A172 (cell line): ENCODE data around the gene RNF150. TPM values are rescaled to one million over a fixed set of nuclear protein-coding genes. Genes with fewer than 3 reads are reported as not detected.

Experiments
- DNase-seq: peaks from one replicate; pipeline ENCODE4 v3.0.0-alpha.2; 2015; ENCODE audit warnings: low spot score
- total RNA-seq: library from RNA; depleted of rRNA; stranded (reverse); fragments of >200 nt; shearing (Covaris generic); gene quantifications from 2 replicates; pipeline ENCODE4 v1.2.3, GENCODE V29; 2014

RNF150 gene
- total RNA-seq, 1 experiment from 2014 or later, result 6.4 TPM

- DNase-seq, result no peak
Measured at GRCh38 chr4:140865253-140866217, 267.7 kb downstream of the RNF150 start.

GRCh38 chr4:140863197-140863596 lies 270.1 kb downstream of the RNF150 start:
- no peak for DNase-seq

GRCh38 chr4:140862177-140862442 lies 271.2 kb downstream of the RNF150 start:
- DNase-seq, result no peak

- peak; percentile 74 for DNase-seq
Measured at GRCh38 chr4:140861359-140862176, 271.7 kb downstream of the RNF150 start.

- no peak for DNase-seq
Measured at GRCh38 chr4:140858897-140859296, 274.4 kb downstream of the RNF150 start.

- DNase-seq, result peak; percentile 46
Measured at GRCh38 chr4:140857111-140857510, 276.2 kb downstream of the RNF150 start.

- DNase-seq, result peak; percentile 81
Measured at GRCh38 chr4:140856621-140857062, 276.6 kb downstream of the RNF150 start.

GRCh38 chr4:140854168-140854567 lies 279.1 kb downstream of the RNF150 start:
- no peak for DNase-seq

GRCh38 chr4:140851804-140852203 lies 281.5 kb downstream of the RNF150 start:
- DNase-seq, result no peak

- DNase-seq, result peak; percentile 30
Measured at GRCh38 chr4:140851032-140851636, 282.1 kb downstream of the RNF150 start.

- no peak for DNase-seq
Measured at GRCh38 chr4:140849526-140849925, 283.7 kb downstream of the RNF150 start.

GRCh38 chr4:140846736-140847135 lies 286.5 kb downstream of the RNF150 start:
- no peak for DNase-seq

GRCh38 chr4:140844061-140844460 lies 289.2 kb downstream of the RNF150 start:
- DNase-seq, result no peak

GRCh38 chr4:140841186-140841585 lies 292.1 kb downstream of the RNF150 start:
- no peak for DNase-seq

- DNase-seq, result no peak
Measured at GRCh38 chr4:140839888-140840790, 293.1 kb downstream of the RNF150 start.

GRCh38 chr4:140839406-140839805 lies 293.9 kb downstream of the RNF150 start:
- no peak for DNase-seq

GRCh38 chr4:140837736-140838135 lies 295.5 kb downstream of the RNF150 start:
- DNase-seq, result no peak

- DNase-seq, result no peak
Measured at GRCh38 chr4:140834839-140835495, 298.3 kb downstream of the RNF150 start.

- DNase-seq, result no peak
Measured at GRCh38 chr4:140833280-140833679, 300.0 kb downstream of the RNF150 start.

- DNase-seq, result no peak
Measured at GRCh38 chr4:140829825-140830224, 303.4 kb downstream of the RNF150 start.

GRCh38 chr4:140826701-140827027 lies 306.6 kb downstream of the RNF150 start:
- DNase-seq, result no peak
